AG04450 (cell line): ENCODE data around the gene STK38. TPM values are rescaled to one million over a fixed set of nuclear protein-coding genes. Genes with fewer than 3 reads are reported as not detected.

Source experiments
- CTCF ChIA-PET: fragments of 300-600, 350-600 bp; formaldehyde crosslinking; extraction: SDS; loops from one replicate; lab custom pipeline; 2022; ENCODE audit warnings: antibody characterized with exemption, inconsistent platforms; lab: Charles Lee
- POLR2A ChIA-PET: fragments of 350-600 bp; formaldehyde crosslinking; extraction: SDS; loops from one replicate; lab custom pipeline; 2021; ENCODE audit warnings: antibody characterized with exemption, inconsistent platforms; lab: Yijun Ruan, JAX
- DNase-seq: peaks from one replicate; pipeline ENCODE4 v3.0.0-alpha.2; 2011; ENCODE audit warnings: low read depth, low spot score
- H3K27ac ChIP-seq: one replicate; pipeline ENCODE4 v1.5.1; 2012; ENCODE audit warnings: low read depth, low read length, control low read depth
- H3K27me3 ChIP-seq: one replicate; pipeline ENCODE4 v1.6.0; 2012; ENCODE audit warnings: low read length; ENCODE audit not compliant: control insufficient read depth, insufficient read depth
- H3K4me3 ChIP-seq: 2 replicates; pipeline ENCODE4 v1.5.1; 2011; ENCODE audit warnings: mild to moderate bottlenecking, low read depth, low read length, control low read depth
- H3K9me3 ChIP-seq: 2 replicates; pipeline ENCODE4 v1.5.1; 2012; ENCODE audit warnings: low read length; ENCODE audit not compliant: control insufficient read depth, insufficient read depth
- polyA plus RNA-seq: library from polyadenylated mRNA; depleted of rRNA; stranded (reverse); fragments of >200 nt; gene quantifications from 2 replicates; pipeline ENCODE4 v1.2.3, GENCODE V29; 2011
- TF ChIP-seq, protein P1 (sequence below): IDR thresholded peaks from 2 replicates; pipeline ENCODE4 v1.5.1; 2011; ENCODE audit warnings: low read depth, low read length, control low read depth, inconsistent platforms

Gene STK38
- polyA plus RNA-seq, 1 experiment: 34.9 TPM

DNA sequence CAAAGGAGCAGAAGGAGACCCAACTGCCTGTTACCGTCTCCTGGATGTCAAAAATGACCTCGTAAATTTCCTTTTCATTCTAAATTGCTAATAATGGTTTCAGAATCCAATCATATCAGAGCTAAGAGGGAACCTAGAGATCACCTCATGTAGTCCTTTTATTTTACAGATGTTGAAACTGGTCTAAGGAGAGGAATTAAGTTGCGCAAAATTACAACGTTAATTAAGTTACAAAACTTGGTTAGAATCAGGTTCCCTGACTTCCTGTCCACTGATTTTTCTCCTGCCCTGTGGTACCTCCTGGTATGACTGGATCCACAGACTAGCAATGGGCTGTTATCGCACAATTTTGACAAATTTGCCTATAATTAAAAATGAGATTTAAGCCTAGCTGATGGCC is 9.0 kb upstream of the STK38 start:
- POLR2A ChIA-PET: no interaction called here
- TF ChIP-seq, protein P1, sequence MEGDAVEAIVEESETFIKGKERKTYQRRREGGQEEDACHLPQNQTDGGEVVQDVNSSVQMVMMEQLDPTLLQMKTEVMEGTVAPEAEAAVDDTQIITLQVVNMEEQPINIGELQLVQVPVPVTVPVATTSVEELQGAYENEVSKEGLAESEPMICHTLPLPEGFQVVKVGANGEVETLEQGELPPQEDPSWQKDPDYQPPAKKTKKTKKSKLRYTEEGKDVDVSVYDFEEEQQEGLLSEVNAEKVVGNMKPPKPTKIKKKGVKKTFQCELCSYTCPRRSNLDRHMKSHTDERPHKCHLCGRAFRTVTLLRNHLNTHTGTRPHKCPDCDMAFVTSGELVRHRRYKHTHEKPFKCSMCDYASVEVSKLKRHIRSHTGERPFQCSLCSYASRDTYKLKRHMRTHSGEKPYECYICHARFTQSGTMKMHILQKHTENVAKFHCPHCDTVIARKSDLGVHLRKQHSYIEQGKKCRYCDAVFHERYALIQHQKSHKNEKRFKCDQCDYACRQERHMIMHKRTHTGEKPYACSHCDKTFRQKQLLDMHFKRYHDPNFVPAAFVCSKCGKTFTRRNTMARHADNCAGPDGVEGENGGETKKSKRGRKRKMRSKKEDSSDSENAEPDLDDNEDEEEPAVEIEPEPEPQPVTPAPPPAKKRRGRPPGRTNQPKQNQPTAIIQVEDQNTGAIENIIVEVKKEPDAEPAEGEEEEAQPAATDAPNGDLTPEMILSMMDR: no peak
- no peaks in the 10 kb centered on the region for H3K9me3 ChIP-seq
- no peak overlapping the region for H3K27ac ChIP-seq
- H3K27me3 ChIP-seq: peaks cover 3% of the 10 kb centered on the region
- H3K4me3 ChIP-seq: no peak overlapping the region
- DNase-seq: no peak
- CTCF ChIA-PET: interaction anchor here (0.7 to 0.8 kb wide), 2 partner anchors 24 to 198 kb away, joined by 4 to 6 read pairs; no protein-coding TSS in a partner anchor

DNA sequence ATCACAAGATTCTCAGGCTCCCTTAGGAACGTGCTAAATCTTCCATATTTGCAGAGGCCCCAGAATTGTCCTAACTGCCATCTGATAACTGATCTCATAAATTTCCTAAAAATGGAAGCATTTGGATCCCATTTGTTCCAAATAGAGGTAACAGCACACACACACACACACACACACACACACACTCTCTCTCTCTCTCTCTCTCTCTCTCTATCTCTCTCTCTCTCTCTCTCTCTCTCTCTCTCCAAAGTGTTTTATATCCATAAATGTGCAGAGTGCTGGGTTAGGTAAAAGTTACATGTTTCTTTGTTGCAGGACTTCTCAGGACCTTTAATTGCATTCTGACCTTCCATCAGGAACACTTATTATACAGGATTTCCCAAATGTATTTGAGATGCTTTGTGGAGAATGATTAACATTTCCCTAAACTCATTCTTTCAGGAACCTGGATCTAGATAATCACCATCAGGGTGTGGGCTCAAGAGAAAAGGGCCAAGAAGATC is 8.5 kb upstream of the STK38 start:
- ChIA-PET POLR2A (interaction anchor here (0.7 kb wide), 1 partner anchor 30 kb away, joined by 4 read pairs; no protein-coding TSS in a partner anchor), CTCF (interaction anchor here (0.7 kb wide), 1 partner anchor 198 kb away, joined by 6 read pairs; no protein-coding TSS in a partner anchor)
- no peak for DNase-seq
- Histone ChIP-seq H3K27me3 (peaks cover 3% of the 10 kb centered on the region), H3K9me3 (no peaks in the 10 kb centered on the region), H3K27ac (no peak overlapping the region), H3K4me3 (no peak overlapping the region)
- TF ChIP-seq, protein P1: no peak

DNA sequence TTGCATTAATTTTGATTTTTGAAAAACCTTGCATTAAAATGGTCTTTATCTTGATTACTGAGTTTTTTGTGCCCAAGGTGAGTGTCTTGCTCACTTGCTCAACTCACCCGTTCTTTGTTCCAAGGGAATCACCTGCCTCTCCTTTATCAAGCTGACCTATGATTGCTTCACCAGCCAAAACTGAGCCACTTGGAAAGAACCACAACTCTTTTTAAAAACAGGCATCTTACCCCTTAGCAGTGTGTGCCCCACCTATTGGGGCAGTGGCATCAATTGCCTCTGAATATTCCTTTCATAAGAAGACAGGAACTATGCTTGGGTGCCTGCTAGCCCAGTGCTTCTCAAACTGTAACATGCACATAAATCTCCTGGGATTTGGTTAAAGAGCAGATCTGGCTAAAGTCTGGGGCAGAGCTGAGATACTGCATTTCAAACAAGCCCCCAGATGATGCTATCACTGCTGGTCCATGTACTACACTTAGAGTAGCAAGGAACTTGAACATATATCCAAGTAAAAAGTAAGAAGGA is 3.3 kb upstream of the STK38 start:
- no peak overlapping the region for H3K27ac ChIP-seq
- H3K9me3 ChIP-seq: no peaks in the 10 kb centered on the region; the same call in 1 of the 2 replicates
- TF ChIP-seq, protein P1: no peak
- POLR2A ChIA-PET: no interaction called here
- CTCF ChIA-PET: no interaction called here
- no peak for DNase-seq
- H3K4me3 ChIP-seq: no peak overlapping the region
- peaks cover 3% of the 10 kb centered on the region for H3K27me3 ChIP-seq

DNA sequence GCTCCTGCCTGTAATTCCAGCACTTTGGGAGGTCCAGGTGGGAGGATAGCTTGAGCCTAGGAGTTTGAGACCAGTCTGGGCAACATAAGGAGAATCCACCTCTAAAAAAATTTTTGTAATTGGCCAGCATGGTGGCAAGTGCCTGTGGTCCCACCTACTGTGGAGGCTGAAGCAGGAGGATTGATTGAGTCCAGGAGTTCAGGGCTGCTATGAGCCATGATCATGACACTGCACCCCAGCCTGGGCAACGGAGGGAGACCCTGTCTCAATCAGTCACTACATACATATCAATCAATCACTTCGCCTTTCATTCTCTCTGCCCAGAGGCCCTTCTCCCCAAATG is 1.1 kb upstream of the STK38 start:
- no peak overlapping the region for H3K4me3 ChIP-seq
- no peak for DNase-seq
- TF ChIP-seq, protein P1: no peak
- POLR2A ChIA-PET: no interaction called here
- H3K27me3 ChIP-seq: peaks cover 3% of the 10 kb centered on the region
- H3K27ac ChIP-seq: no peak overlapping the region
- CTCF ChIA-PET: no interaction called here
- no peaks in the 10 kb centered on the region; the same call in 1 of the 2 replicates for H3K9me3 ChIP-seq

DNA sequence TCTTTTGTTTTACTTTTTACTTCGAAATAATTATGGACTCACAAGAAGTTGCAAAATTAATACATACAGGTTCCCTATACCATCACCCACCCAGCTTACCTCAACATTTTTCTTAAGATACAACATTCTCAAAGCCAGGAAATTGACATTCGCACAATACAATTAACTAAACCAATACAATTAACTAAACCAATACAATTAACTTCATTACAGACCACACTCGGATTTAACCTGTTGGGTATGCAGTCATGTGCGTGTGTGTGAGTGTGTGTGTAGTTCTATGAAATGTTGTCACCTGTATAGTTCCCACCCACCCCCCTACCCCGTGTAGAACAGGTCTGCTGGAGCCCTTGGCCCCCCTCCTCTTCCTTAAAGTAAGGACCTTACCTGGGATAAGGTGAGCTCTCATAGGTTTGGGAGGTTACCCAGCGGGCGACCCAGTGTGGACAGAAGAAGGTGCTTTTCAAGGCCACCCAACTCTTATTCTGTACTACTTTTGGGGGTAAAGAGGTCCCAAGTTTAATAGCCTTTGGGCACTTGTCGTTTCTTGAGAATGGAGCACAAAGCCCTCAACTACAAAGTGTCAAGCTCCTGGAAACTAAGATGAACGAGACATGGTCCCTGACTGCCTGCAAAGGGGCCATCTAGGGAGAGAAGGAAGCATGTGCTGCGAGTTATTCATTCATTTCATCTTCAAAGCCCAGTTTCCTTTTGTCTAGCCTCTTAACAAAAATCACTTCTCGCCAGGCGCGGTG is 544 bp upstream of the STK38 start:
- CTCF ChIA-PET: no interaction called here
- TF ChIP-seq, protein P1: no peak
- Histone ChIP-seq H3K27ac (no peak overlapping the region), H3K4me3 (0 out of 2 replicates have a peak overlapping the region, but pooled peaks have one; percentile 2), H3K9me3 (no peaks in the 10 kb centered on the region; the same call in 1 of the 2 replicates), H3K27me3 (peaks cover 3% of the 10 kb centered on the region)
- POLR2A ChIA-PET: no interaction called here
- DNase-seq: no peak
